ENCODE measurements around the gene DYSF. TPM values are rescaled to one million over a fixed set of nuclear protein-coding genes. Genes with fewer than 3 reads are reported as not detected.

Gene DYSF
- total RNA-seq, 1 donor from 2014 or later = 11.1 TPM

DNA sequence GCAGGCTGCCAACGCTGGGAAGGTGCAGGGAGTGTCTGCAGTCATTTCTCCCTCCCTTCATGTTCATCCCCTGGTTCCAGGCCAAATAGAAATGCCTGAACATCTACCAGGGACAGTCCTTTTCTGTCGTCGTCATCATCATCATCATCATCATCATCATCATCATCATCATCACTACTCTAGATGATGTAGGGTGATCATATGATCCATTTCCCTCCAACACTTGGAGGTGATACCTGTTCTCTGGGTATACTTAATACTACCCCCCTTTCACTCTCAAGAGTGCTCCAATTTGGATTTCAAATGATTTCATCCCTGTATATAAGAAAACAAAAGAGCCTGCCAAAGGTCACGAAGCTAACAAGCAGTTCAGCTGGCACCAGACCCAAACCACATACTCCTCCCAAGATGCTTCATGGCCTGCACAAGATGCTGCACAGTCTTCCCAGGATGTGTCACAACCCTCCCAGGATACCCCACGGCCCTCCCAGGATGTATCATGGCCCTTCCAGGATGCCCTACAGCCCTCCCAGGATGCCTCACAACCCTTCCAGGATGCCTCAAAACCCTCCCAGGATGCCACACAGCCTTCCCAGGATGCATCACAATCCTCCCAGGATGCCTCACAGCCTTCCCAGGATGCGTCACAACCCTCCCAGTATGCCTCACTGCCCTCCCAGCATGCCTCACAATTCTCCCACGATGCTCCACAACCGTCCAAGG, 257.9 kb downstream of the DYSF start:
- DNase-seq = no peak
- Mint-ChIP-seq H3K27me3 (ENCODE audit: unreplicated experiment) (no peaks in the 10 kb centered on the region), H3K36me3 (ENCODE audit: unreplicated experiment) (no peaks in the 10 kb centered on the region), H3K9me3 (ENCODE audit: unreplicated experiment) (no peaks in the 10 kb centered on the region), H3K4me1 (ENCODE audit: low read depth, unreplicated experiment) (no peaks in the 10 kb centered on the region), H3K27ac (ENCODE audit: unreplicated experiment) (no peak overlapping the region), H3K4me3 (ENCODE audit: unreplicated experiment) (no peak overlapping the region)
- TF ChIP-seq, protein P1, sequence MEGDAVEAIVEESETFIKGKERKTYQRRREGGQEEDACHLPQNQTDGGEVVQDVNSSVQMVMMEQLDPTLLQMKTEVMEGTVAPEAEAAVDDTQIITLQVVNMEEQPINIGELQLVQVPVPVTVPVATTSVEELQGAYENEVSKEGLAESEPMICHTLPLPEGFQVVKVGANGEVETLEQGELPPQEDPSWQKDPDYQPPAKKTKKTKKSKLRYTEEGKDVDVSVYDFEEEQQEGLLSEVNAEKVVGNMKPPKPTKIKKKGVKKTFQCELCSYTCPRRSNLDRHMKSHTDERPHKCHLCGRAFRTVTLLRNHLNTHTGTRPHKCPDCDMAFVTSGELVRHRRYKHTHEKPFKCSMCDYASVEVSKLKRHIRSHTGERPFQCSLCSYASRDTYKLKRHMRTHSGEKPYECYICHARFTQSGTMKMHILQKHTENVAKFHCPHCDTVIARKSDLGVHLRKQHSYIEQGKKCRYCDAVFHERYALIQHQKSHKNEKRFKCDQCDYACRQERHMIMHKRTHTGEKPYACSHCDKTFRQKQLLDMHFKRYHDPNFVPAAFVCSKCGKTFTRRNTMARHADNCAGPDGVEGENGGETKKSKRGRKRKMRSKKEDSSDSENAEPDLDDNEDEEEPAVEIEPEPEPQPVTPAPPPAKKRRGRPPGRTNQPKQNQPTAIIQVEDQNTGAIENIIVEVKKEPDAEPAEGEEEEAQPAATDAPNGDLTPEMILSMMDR (IDR thresholded peaks at IDR 0.05; ENCODE audit: partially characterized antibody, unreplicated experiment) = no peak

DNA sequence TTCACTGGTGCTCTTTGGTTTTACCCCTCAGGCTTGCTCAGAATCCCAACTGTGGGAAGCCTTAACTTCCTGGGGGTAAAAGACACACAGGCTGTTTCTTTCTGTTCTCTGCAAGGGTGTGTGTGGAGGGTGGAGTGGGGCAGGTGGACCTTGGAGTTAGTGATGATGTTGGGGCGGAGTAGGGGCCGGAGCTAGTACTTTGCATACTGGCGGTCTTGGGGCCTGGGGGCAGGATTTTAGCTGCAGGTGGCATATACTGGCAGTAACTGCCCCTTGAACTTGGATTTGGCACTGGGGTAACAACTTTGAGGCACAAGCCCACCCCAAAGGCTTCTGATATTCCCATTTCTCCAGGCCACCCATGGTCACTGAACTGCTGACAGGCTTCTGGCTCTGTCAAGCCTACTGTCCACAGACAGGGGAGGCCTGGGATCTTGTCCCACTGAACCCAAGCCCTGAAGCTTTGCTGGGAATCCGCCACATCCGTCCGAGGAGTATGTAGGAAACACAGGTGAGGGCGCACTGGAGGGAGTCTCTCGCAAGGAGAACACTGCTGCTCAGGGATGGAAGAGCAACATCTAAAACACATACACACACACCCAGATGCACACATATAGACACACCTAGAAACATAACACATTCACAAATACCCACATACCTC, 258.9 kb downstream of the DYSF start:
- no peaks in the 10 kb centered on the region for H3K27me3 Mint-ChIP-seq (ENCODE audit: unreplicated experiment)
- H3K4me3 Mint-ChIP-seq (ENCODE audit: unreplicated experiment) = no peak overlapping the region
- H3K4me1 Mint-ChIP-seq (ENCODE audit: low read depth, unreplicated experiment) = no peaks in the 10 kb centered on the region
- TF ChIP-seq, protein P1 (IDR thresholded peaks at IDR 0.05; ENCODE audit: partially characterized antibody, unreplicated experiment) = no peak
- DNase-seq = no peak
- no peaks in the 10 kb centered on the region for H3K9me3 Mint-ChIP-seq (ENCODE audit: unreplicated experiment)
- H3K36me3 Mint-ChIP-seq (ENCODE audit: unreplicated experiment) = no peaks in the 10 kb centered on the region
- H3K27ac Mint-ChIP-seq (ENCODE audit: unreplicated experiment) = no peak overlapping the region

DNA sequence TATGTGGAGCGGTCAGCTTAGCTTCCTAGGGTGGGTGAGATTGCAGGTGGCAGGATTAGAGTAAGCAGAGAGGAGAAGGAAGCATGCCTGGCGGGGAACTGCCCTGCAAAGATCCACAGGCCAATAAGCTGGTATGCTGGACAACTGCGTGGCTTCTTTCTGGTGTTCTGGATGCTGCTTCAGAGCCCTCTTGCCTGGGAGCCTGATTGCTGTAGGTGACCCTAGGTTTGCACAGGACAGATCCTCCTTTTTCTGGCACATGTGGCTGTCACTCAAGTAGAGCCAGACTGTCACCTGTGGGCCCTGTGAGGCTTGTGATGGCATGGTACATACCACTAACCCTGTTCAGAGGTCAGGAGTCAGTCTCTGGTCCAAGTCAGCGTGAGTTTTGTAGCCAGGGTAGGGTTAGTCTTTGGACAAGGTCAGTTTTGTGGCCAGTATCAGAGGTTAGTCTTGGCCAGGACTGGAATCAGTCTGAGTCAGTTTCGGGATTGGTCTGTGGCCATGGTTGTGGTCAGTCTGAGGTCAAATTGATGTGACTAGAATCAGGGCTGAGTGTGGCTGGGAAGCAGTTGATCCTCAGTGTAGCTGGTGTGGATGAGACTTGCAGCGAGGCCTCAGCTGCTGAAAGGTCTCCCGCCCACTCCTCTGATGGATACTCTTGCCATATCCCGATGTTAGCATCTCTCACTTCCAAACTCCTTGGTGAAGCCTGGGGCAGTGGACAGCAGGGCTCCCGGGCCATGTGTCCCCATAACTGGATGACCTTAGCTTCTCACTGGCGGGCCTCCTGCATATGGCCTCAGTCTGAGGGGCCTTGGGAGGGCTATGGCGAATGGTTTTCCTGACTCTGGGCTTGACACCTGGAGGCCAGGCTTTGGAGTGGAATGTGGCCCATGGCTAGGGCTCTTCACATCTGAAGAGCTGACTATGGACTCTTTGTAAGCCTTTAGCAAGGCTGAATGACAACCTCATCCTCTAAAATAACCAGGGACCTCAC, 260.5 kb downstream of the DYSF start:
- Mint-ChIP-seq H3K9me3 (ENCODE audit: unreplicated experiment) (no peaks in the 10 kb centered on the region), H3K4me3 (ENCODE audit: unreplicated experiment) (no peak overlapping the region), H3K36me3 (ENCODE audit: unreplicated experiment) (no peaks in the 10 kb centered on the region), H3K27me3 (ENCODE audit: unreplicated experiment) (no peaks in the 10 kb centered on the region), H3K4me1 (ENCODE audit: low read depth, unreplicated experiment) (no peaks in the 10 kb centered on the region), H3K27ac (ENCODE audit: unreplicated experiment) (no peak overlapping the region)
- no peak for DNase-seq
- TF ChIP-seq, protein P1 (IDR thresholded peaks at IDR 0.05; ENCODE audit: partially characterized antibody, unreplicated experiment) = no peak

DNA sequence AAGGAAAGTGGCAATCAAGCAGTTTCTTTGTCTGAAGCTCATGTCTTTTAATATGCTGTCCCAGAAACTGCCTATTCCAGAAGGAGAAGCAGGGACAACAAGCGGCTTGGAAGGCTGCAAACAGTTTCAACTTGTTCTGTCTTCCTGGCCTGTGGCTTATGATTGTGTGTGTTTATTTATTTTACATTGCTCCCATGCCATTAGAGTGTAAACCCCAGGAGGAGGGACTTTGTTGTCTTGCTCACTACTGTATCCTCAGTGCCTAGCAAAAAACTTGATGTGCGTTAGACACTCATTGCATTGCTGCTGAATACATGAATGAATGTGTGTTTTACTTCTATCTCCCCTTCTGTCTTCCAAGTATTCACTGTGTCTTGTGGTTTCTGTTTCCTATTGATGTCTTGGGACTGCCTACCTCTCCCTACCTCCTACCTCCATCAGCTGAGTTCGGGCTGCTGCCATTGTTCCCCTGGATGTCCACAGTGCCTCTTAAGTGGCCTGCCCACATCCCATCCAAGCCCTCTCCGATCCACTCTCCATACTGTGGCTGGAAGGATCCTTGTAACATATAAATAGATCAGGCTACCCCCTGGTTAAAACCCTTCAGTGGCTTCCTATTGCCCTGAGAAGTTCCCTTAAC, 261.4 kb downstream of the DYSF start:
- no peak overlapping the region for H3K27ac Mint-ChIP-seq (ENCODE audit: unreplicated experiment)
- TF ChIP-seq, protein P1 (IDR thresholded peaks at IDR 0.05; ENCODE audit: partially characterized antibody, unreplicated experiment) = no peak
- H3K36me3 Mint-ChIP-seq (ENCODE audit: unreplicated experiment) = no peaks in the 10 kb centered on the region
- no peaks in the 10 kb centered on the region for H3K9me3 Mint-ChIP-seq (ENCODE audit: unreplicated experiment)
- H3K4me3 Mint-ChIP-seq (ENCODE audit: unreplicated experiment) = no peak overlapping the region
- H3K27me3 Mint-ChIP-seq (ENCODE audit: unreplicated experiment) = no peaks in the 10 kb centered on the region
- DNase-seq = no peak
- no peaks in the 10 kb centered on the region for H3K4me1 Mint-ChIP-seq (ENCODE audit: low read depth, unreplicated experiment)
